GM18507 (cell line): Measurements from ENCODE around the gene HEPN1.

Experiments
- DNase-seq: peaks from one replicate; pipeline ENCODE4 v3.0.0; 2011; ENCODE audit warnings: low read depth; ENCODE audit not compliant: insufficient read length; ENCODE audit errors: extremely low spot score
- FAIRE-seq: peaks from 2 replicates; lab custom pipeline; 2011; peaks lifted over from hg19 to GRCh38; lab: Jason Lieb, UNC

HEPN1 gene

GRCh38 chr11:124935548-124936514 is 16.8 kb downstream of the HEPN1 start, which contains the start of gene HEPACAM:
Gene HEPACAM (minus strand): TSS chr11:124936047. CDS start chr11:124936006, 41 bp downstream.
- DNase-seq (no peak), FAIRE-seq (no peak)

- FAIRE-seq (no peak), DNase-seq (no peak)
Measured at GRCh38 chr11:124937336-124937935, 18.4 kb downstream of the HEPN1 start.

- DNase-seq (no peak), FAIRE-seq (no peak)
Measured at GRCh38 chr11:124938206-124938765, 19.2 kb downstream of the HEPN1 start.

- DNase-seq (no peak), FAIRE-seq (no peak)
Measured at GRCh38 chr11:124938970-124939369, 19.9 kb downstream of the HEPN1 start.

GRCh38 chr11:124941703-124942102 is 22.7 kb downstream of the HEPN1 start:
- no peak for FAIRE-seq

GRCh38 chr11:124942466-124943253 is 23.6 kb downstream of the HEPN1 start:
- FAIRE-seq, result no peak

More at GRCh38 chr11:124941703-124942102, 22.7 kb downstream of the HEPN1 start:
- DNase-seq, result no peak

GRCh38 chr11:124943254-124943616 is 24.2 kb downstream of the HEPN1 start:
- FAIRE-seq, result no peak
- DNase-seq, result no peak

More at GRCh38 chr11:124942466-124943253, 23.6 kb downstream of the HEPN1 start:
- DNase-seq, result no peak

GRCh38 chr11:124943741-124944140 is 24.7 kb downstream of the HEPN1 start:
- no peak for FAIRE-seq

GRCh38 chr11:124944565-124944964 is 25.5 kb downstream of the HEPN1 start:
- FAIRE-seq, result no peak

More at GRCh38 chr11:124943741-124944140, 24.7 kb downstream of the HEPN1 start:
- no peak for DNase-seq

GRCh38 chr11:124945826-124946225 is 26.8 kb downstream of the HEPN1 start:
- FAIRE-seq, result no peak

More at GRCh38 chr11:124944565-124944964, 25.5 kb downstream of the HEPN1 start:
- DNase-seq, result no peak

GRCh38 chr11:124946735-124947141 is 27.7 kb downstream of the HEPN1 start:
- DNase-seq (no peak), FAIRE-seq (no peak)

More at GRCh38 chr11:124945826-124946225, 26.8 kb downstream of the HEPN1 start:
- no peak for DNase-seq

GRCh38 chr11:124950601-124951330 is 31.7 kb downstream of the HEPN1 start:
- FAIRE-seq (no peak), DNase-seq (no peak)

GRCh38 chr11:124951341-124951740 is 32.3 kb downstream of the HEPN1 start:
- FAIRE-seq (no peak), DNase-seq (no peak)

GRCh38 chr11:124953753-124954589 is 34.9 kb downstream of the HEPN1 start, which contains the start of gene CCDC15:
Gene CCDC15 (plus strand): TSS chr11:124954202. CDS start chr11:124954733, 531 bp downstream.
- DNase-seq (peak; percentile 86), FAIRE-seq (peak; percentile 99)

GRCh38 chr11:124954590-124954955 is 35.5 kb downstream of the HEPN1 start:
- DNase-seq, result no peak
- no peak for FAIRE-seq

GRCh38 chr11:124955035-124955434 is 36.0 kb downstream of the HEPN1 start:
- no peak for FAIRE-seq
- no peak for DNase-seq

GRCh38 chr11:124961972-124962609 is 43.0 kb downstream of the HEPN1 start:
- peak; percentile 93 for FAIRE-seq
- peak; percentile 48 for DNase-seq
